ENCODE data around the gene BAIAP2L1. TPM values are rescaled to one million over a fixed set of nuclear protein-coding genes. Genes with fewer than 3 reads are reported as not detected.
"Not testable (repeated sequence)": the region's sequence is repeated elsewhere in the genome, so short reads cannot be mapped to it uniquely, and the experiment has no call there.

BAIAP2L1 gene
- total and polyA plus RNA-seq, 7 donors: 0.27 to 44.2 (median 3.0) TPM

DNA sequence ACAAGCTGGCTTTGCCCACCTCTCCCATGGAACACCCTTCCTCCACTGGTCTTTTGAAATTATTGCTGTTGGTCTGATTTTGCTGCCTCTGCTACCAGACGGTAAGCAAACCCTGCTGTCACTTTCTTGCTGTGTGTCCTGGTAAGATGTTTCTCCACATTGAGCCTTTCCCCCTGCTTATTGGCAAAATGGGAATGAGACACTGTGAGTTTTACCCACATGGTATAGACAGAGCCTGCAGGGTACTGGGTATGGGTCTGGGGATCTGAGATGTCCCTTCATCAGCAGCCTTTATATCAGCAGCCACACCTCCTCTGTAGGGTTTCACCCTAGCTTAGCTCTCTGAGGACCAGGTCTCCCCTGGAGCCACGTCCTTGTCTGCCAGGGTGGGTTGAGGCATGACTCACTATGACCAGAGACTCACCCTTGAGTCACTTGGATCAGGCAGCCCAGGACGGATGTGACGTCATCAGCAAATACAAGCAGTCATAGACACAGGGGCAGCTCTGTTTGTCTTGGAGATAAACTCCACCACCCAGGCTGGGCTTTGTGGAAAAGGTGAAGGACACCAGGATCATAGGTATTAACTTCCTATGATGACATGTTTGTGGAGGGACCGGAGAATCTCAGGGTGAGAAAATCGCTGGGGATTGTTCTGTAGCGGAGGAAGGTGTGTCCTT, 17.9 kb upstream of the BAIAP2L1 start:
- 25 to 62% methylated on average over 7 of the region's 7 CpGs for WGBS, 2 donors

DNA sequence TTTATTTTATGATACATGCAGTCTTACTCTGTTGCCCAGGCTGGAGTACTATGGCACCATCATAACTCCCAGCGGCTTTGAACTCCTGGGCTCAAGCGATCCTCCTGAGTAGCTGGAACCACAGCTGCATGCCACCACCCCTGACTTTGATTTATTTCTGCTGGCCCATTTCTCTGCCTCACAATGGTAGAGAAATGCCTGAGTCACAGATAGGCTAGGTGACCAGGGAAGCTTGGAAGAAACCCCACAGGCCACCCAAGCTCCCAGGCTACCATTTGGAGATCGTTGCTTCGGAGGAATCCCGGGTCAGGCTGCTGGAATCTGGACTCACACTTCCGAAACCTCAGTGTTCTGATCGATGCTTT, 17.4 kb upstream of the BAIAP2L1 start:
- Histone ChIP-seq H3K36me3 (no peaks in the 10 kb centered on the region), H3K4me1 (no peaks in the 10 kb centered on the region), H3K27me3 (peaks cover 0 to 29% (median 7%) of the 10 kb centered on the region in 3 donors), H3K27ac (no peak overlapping the region), H3K9me3 (no peaks in the 10 kb centered on the region), H3K4me3 (no peak overlapping the region)
- 93 to 94% methylated on average over 7 of the region's 7 CpGs for WGBS, 2 donors
- DNase-seq: no peak
- no peak for TF ChIP-seq POLR2A (IDR thresholded peaks at IDR 0.05)
- TF ChIP-seq EP300 (IDR thresholded peaks at IDR 0.05): no peak
- no peak for TF ChIP-seq POLR2AphosphoS5 (IDR thresholded peaks at IDR 0.05)
- TF ChIP-seq, protein P1, sequence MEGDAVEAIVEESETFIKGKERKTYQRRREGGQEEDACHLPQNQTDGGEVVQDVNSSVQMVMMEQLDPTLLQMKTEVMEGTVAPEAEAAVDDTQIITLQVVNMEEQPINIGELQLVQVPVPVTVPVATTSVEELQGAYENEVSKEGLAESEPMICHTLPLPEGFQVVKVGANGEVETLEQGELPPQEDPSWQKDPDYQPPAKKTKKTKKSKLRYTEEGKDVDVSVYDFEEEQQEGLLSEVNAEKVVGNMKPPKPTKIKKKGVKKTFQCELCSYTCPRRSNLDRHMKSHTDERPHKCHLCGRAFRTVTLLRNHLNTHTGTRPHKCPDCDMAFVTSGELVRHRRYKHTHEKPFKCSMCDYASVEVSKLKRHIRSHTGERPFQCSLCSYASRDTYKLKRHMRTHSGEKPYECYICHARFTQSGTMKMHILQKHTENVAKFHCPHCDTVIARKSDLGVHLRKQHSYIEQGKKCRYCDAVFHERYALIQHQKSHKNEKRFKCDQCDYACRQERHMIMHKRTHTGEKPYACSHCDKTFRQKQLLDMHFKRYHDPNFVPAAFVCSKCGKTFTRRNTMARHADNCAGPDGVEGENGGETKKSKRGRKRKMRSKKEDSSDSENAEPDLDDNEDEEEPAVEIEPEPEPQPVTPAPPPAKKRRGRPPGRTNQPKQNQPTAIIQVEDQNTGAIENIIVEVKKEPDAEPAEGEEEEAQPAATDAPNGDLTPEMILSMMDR (IDR thresholded peaks at IDR 0.05): no peak
- intact Hi-C loops (cut with DNase I): no loop called here

More for the DNA sequence above, 17.9 kb upstream of the BAIAP2L1 start:
- intact Hi-C loops (cut with DNase I): no loop called here
- no peaks in the 10 kb centered on the region for H3K9me3 ChIP-seq
- no peaks in the 10 kb centered on the region for H3K36me3 ChIP-seq
- peaks cover 0 to 29% (median 7%) of the 10 kb centered on the region in 3 donors for H3K27me3 ChIP-seq
- no peaks in the 10 kb centered on the region for H3K4me1 ChIP-seq
- no peak for TF ChIP-seq POLR2A (IDR thresholded peaks at IDR 0.05)
- TF ChIP-seq POLR2AphosphoS5 (IDR thresholded peaks at IDR 0.05): no peak
- TF ChIP-seq, protein P1 (IDR thresholded peaks at IDR 0.05): no peak
- TF ChIP-seq EP300 (IDR thresholded peaks at IDR 0.05): no peak
- no peak overlapping the region for H3K4me3 ChIP-seq
- no peak for DNase-seq
- no peak overlapping the region for H3K27ac ChIP-seq

DNA sequence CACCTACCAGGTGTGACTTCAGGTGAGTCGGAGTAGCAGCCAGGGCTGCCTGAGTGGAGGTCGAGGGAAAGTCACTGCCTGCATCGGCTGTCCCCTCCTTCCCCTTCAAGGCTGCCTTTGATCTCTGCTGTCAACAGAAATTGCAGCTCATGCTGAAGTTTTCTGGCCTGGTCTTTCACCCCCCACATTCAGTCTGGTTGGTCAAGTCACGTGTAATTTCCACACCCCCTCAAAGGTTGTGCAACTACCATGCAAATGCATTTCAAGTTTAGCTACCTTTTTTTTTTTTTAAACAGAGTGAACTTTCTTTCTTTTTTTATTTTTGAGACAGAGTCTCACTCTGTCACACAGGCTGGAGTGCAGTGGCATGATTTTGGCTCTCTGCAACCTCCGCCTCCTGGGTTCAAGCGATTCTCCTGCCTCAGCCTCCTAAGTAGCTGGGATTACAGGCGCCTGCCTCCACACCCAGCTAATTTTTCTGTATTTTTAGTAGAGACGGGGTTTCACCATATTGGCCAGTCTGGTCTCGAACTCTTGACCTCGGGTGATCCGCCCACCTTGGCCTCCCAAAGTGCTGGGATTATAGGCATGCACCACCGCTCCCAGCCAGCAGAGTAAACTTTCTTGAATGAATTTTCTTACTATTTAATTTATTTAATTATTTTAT, 16.8 kb upstream of the BAIAP2L1 start:
- H3K27ac ChIP-seq; H3K9me3 ChIP-seq; H3K4me3 ChIP-seq; H3K36me3 ChIP-seq; DNase-seq; intact Hi-C loops (cut with DNase I); H3K4me1 ChIP-seq: not testable (repeated sequence)
- WGBS, 2 donors: 62 to 73% methylated on average over 12 of the region's 12 CpGs
- peaks cover 0 to 32% (median 7%) of the 10 kb centered on the region in 3 donors for H3K27me3 ChIP-seq

DNA sequence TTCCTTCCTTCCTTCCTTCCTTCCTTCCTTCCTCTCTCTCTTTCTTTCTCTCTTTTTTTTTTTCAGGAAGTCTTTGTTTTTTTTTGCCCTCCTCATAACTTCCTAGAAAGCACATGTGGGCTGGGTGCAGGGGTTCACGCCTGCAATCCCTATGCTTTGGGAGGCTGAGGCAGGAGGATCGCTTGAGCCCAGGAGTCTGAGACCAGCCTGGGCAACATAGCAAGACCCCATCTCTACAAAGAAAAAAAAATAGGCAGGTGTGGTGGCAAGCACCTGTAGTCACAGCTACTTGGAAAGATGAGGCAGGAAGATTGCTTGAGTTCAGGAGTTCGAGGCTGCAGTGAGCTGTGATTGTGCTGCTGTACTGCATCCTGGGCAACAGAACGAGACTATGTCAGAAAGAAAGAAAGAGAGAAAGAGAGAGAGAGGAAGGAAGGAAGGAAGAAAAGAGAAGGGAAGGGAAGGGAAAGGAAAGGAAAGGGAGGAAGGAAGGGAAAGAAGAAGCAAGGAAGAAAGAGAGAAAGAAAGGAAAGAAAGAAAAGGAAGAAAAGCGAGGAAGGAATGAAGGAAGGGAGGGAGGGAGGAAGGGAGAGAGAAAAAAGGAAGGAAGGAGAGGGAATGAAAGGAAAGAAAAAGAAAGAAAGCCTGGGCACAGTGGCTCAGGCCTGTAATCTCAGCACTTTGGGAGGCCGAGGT, 13.5 kb upstream of the BAIAP2L1 start:
- H3K36me3 ChIP-seq: no peaks in the 10 kb centered on the region
- DNase-seq: no peak
- H3K4me3 ChIP-seq: no peak overlapping the region
- H3K4me1 ChIP-seq: no peaks in the 10 kb centered on the region
- WGBS, 2 donors: 91 to 93% methylated on average over 6 of the region's 6 CpGs
- no peak overlapping the region for H3K27ac ChIP-seq
- H3K27me3 ChIP-seq: peaks cover 0 to 15% (median 0%) of the 10 kb centered on the region in 3 donors
- intact Hi-C loops (cut with DNase I): no loop called here
- no peaks in the 10 kb centered on the region for H3K9me3 ChIP-seq
- no peak for TF ChIP-seq POLR2AphosphoS5 (IDR thresholded peaks at IDR 0.05)
- TF ChIP-seq EP300 (IDR thresholded peaks at IDR 0.05): no peak
- TF ChIP-seq POLR2A (IDR thresholded peaks at IDR 0.05): no peak
- TF ChIP-seq, protein P1 (IDR thresholded peaks at IDR 0.05): no peak

DNA sequence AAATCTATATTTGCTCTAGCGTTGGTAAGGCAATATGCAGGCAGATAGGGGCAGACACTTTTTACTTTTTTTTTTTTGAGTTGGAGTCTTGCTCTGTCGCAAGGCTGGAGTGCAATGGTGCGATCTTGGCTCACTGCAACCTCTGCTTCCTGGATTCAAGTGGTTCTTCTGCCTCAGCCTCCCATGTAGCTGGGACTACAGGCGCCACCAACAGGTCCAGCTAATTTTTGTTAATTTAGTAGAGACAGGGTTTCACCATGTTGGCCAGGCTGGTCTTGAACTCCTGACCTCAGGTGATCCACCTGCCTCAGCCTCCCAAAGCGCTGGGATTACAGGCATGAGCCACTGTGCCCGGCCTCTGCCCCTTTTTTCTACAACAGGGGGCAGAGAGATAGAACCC, 12.8 kb upstream of the BAIAP2L1 start:
- intact Hi-C loops (cut with DNase I); H3K36me3 ChIP-seq: not testable (repeated sequence)
- WGBS, 2 donors: 89 to 95% methylated on average over 6 of the region's 6 CpGs

More for the DNA sequence above, 12.8 kb upstream of the BAIAP2L1 start:
- not testable (repeated sequence) for H3K9me3 ChIP-seq, H3K4me1 ChIP-seq, H3K27ac ChIP-seq, DNase-seq, H3K4me3 ChIP-seq
- H3K27me3 ChIP-seq: peaks cover 0 to 11% (median 0%) of the 10 kb centered on the region in 3 donors
